ENCODE results near the gene MREG. TPM values are rescaled to one million over a fixed set of nuclear protein-coding genes. Genes with fewer than 3 reads are reported as not detected.

MREG gene
- total RNA-seq, 1 donor from 2014 or later = 48.4 TPM

GRCh38 chr2:216055680-216056079 is 42.3 kb upstream of the MREG start:
- Mint-ChIP-seq H3K4me3 (ENCODE audit: unreplicated experiment) (no peak overlapping the region), H3K36me3 (ENCODE audit: unreplicated experiment) (no peaks in the 10 kb centered on the region), H3K9me3 (ENCODE audit: unreplicated experiment) (no peaks in the 10 kb centered on the region), H3K27ac (ENCODE audit: unreplicated experiment) (no peak overlapping the region), H3K4me1 (ENCODE audit: low read depth, unreplicated experiment) (no peaks in the 10 kb centered on the region), H3K27me3 (ENCODE audit: unreplicated experiment) (peaks cover 2% of the 10 kb centered on the region)
- no peak for DNase-seq
- TF ChIP-seq CTCF (IDR thresholded peaks at IDR 0.05; ENCODE audit: partially characterized antibody, unreplicated experiment) = no peak

GRCh38 chr2:216052420-216052819 is 39.1 kb upstream of the MREG start:
- Mint-ChIP-seq H3K27me3 (ENCODE audit: unreplicated experiment) (no peaks in the 10 kb centered on the region), H3K4me1 (ENCODE audit: low read depth, unreplicated experiment) (no peaks in the 10 kb centered on the region), H3K4me3 (ENCODE audit: unreplicated experiment) (no peak overlapping the region), H3K27ac (ENCODE audit: unreplicated experiment) (no peak overlapping the region), H3K36me3 (ENCODE audit: unreplicated experiment) (no peaks in the 10 kb centered on the region), H3K9me3 (ENCODE audit: unreplicated experiment) (no peaks in the 10 kb centered on the region)
- TF ChIP-seq CTCF (IDR thresholded peaks at IDR 0.05; ENCODE audit: partially characterized antibody, unreplicated experiment) = no peak
- no peak for DNase-seq

DNA sequence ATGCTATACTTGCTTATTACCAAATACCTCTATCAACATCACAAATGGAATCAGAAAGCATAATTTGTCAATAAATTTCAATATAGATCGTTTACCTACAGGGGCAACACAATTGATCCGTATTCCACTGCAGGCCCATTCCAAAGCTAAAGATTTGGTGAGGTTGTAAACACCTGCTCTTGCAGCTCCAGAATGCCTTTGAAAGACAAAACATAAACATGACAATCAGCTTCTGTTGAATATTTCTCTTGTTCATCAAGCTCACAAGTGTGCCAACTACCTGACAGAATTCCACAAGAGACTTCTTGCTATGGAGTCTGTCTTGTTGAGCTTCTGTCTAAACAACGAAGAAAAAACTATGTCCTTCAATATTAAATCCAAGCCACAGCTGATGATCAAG is 38.0 kb upstream of the MREG start:
- DNase-seq = no peak
- Mint-ChIP-seq H3K4me1 (ENCODE audit: low read depth, unreplicated experiment) (no peaks in the 10 kb centered on the region), H3K27ac (ENCODE audit: unreplicated experiment) (no peak overlapping the region), H3K9me3 (ENCODE audit: unreplicated experiment) (no peaks in the 10 kb centered on the region), H3K27me3 (ENCODE audit: unreplicated experiment) (no peaks in the 10 kb centered on the region), H3K36me3 (ENCODE audit: unreplicated experiment) (no peaks in the 10 kb centered on the region), H3K4me3 (ENCODE audit: unreplicated experiment) (no peak overlapping the region)
- no peak for TF ChIP-seq CTCF (IDR thresholded peaks at IDR 0.05; ENCODE audit: partially characterized antibody, unreplicated experiment)

DNA sequence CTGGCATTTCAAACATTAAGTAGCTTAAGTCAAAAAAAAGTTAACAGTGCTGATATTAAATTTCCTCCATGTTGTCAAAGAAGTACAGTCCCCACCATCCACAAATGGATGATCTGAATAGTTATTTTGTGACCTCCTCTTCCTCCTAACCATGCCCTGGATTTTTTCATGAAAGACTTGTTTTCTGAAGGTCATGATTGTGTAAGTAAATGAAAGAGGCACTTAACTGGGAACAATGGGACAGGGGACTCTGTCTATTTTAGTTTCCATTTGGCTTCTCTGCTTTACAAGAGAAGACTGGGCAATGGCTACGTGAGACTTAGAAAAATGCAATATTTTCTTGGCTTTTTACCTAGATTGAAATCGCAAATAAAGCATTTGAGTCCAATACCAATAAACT is 36.1 kb upstream of the MREG start:
- Mint-ChIP-seq H3K4me3 (ENCODE audit: unreplicated experiment) (no peak overlapping the region), H3K9me3 (ENCODE audit: unreplicated experiment) (no peaks in the 10 kb centered on the region), H3K27me3 (ENCODE audit: unreplicated experiment) (no peaks in the 10 kb centered on the region), H3K4me1 (ENCODE audit: low read depth, unreplicated experiment) (no peaks in the 10 kb centered on the region), H3K27ac (ENCODE audit: unreplicated experiment) (no peak overlapping the region), H3K36me3 (ENCODE audit: unreplicated experiment) (no peaks in the 10 kb centered on the region)
- no peak for DNase-seq
- no peak for TF ChIP-seq CTCF (IDR thresholded peaks at IDR 0.05; ENCODE audit: partially characterized antibody, unreplicated experiment)

GRCh38 chr2:216047397-216047796 is 34.0 kb upstream of the MREG start:
- no peak overlapping the region for H3K27ac Mint-ChIP-seq (ENCODE audit: unreplicated experiment)
- no peak for TF ChIP-seq CTCF (IDR thresholded peaks at IDR 0.05; ENCODE audit: partially characterized antibody, unreplicated experiment)
- H3K27me3 Mint-ChIP-seq (ENCODE audit: unreplicated experiment) = no peaks in the 10 kb centered on the region
- H3K4me1 Mint-ChIP-seq (ENCODE audit: low read depth, unreplicated experiment) = no peaks in the 10 kb centered on the region
- DNase-seq = no peak
- no peaks in the 10 kb centered on the region for H3K36me3 Mint-ChIP-seq (ENCODE audit: unreplicated experiment)
- no peaks in the 10 kb centered on the region for H3K9me3 Mint-ChIP-seq (ENCODE audit: unreplicated experiment)
- no peak overlapping the region for H3K4me3 Mint-ChIP-seq (ENCODE audit: unreplicated experiment)

All from glutamatergic neuron (in vitro differentiated cells).